ENCODE results near the gene HACL1.
A peak's percentile ranks its signal among the peaks of the same experiment; 100 is the strongest.

The HACL1 gene

DNA sequence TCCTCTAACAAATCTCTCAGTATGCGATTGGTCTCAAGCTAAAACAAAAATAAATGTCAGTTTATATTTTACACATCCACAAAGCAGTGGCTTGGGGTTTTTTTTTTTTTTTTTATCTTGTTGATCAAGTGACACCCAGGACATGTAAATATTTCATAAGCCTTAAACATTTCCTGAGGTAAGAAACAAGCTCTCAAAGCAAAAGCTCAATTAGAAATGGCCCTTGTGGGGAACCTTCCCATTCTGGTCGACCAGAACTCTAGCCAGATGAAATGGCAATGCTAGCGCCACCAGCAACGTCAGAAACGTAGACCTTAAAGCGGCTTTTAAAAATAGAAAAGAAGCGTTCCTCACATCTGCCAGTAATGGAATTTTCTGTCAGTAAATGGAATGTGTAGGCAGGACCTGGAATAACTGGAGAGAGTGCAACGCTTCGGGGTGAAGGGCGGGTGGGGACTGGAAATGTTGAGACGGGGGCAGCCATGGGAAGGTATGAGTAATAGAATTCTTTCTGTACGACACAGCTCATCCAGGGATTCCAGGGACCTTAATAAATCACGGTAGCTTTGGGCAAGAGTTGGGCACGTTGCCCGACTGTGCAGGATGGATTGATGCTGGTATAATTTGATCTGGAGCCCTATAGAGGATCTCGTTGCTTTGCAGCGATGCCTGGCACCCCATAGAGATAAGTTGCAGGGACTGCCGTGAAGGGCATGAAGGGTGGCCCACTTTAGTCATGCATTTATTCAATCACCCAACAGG is 44.6 kb upstream of the HACL1 start:
- TF ChIP-seq, protein P1, sequence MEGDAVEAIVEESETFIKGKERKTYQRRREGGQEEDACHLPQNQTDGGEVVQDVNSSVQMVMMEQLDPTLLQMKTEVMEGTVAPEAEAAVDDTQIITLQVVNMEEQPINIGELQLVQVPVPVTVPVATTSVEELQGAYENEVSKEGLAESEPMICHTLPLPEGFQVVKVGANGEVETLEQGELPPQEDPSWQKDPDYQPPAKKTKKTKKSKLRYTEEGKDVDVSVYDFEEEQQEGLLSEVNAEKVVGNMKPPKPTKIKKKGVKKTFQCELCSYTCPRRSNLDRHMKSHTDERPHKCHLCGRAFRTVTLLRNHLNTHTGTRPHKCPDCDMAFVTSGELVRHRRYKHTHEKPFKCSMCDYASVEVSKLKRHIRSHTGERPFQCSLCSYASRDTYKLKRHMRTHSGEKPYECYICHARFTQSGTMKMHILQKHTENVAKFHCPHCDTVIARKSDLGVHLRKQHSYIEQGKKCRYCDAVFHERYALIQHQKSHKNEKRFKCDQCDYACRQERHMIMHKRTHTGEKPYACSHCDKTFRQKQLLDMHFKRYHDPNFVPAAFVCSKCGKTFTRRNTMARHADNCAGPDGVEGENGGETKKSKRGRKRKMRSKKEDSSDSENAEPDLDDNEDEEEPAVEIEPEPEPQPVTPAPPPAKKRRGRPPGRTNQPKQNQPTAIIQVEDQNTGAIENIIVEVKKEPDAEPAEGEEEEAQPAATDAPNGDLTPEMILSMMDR (IDR thresholded peaks at IDR 0.05; ENCODE audit: low read depth, low read length, missing control alignments), result no peak
- Histone ChIP-seq H3K36me3 (replicated peaks) (no peaks in the 10 kb centered on the region), H3K27me3 (replicated peaks) (no peaks in the 10 kb centered on the region), H3K27ac (peak overlapping the region; percentile 100), H3K4me3 (ENCODE audit: low read depth, low read length) (no peak overlapping the region)
- in situ Hi-C loops (cut with HindIII; ENCODE audit: low pct_ligation_motif_present, low sequenced_read_pairs), result loop anchor here (25.0 kb wide), 1 partner anchor 141 kb away; the partner anchor contains the start of gene ANKRD28
- DNase-seq, result peak; percentile 88

DNA sequence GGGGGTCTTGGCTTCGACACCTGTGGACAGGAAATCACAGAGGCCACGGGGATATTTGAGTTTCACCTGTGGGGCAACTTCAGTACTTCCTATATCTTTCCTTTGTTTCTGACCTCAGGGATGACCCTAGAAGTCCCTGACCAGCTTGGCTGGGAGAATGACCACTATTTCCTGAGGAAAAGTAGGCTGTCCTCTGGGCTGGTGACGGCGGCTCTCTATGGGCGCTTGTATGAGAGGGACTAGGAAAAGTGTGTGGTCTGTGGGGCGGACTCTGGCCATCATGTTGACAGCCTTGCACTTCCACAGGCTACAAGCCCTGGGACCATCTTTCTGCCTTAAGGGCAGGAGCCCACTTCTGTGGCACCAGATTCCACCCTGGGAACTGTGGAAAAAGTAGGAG is 43.9 kb upstream of the HACL1 start:
- TF ChIP-seq, protein P1 (IDR thresholded peaks at IDR 0.05; ENCODE audit: low read depth, low read length, missing control alignments), result no peak
- DNase-seq, result no peak
- Histone ChIP-seq H3K27me3 (replicated peaks) (no peaks in the 10 kb centered on the region), H3K36me3 (replicated peaks) (no peaks in the 10 kb centered on the region), H3K4me3 (ENCODE audit: low read depth, low read length) (no peak overlapping the region), H3K27ac (peak overlapping the region; percentile 100)
- in situ Hi-C loops (cut with HindIII; ENCODE audit: low pct_ligation_motif_present, low sequenced_read_pairs), result loop anchor here (25.0 kb wide), 1 partner anchor 142 kb away; the partner anchor contains the start of gene ANKRD28

DNA sequence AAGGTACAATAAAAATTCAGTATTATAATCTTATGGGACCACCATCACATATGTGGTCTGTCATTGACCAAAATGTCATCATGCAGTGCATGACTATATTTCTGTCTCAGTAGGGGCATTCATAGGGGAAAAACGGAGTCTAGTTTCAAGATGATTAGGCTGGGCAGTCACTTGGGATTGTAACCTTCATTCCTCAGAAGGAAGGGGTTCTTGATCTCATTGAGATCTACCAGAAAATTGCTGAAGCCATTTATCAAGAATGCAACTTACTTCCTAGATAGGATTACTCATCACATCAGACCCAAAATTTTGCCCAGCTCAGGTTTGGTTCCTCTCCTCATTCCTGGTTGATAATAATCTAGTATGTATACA is 37.5 kb upstream of the HACL1 start:
- DNase-seq, result no peak
- Histone ChIP-seq H3K27me3 (replicated peaks) (no peaks in the 10 kb centered on the region), H3K27ac (peak overlapping the region; percentile 99), H3K4me3 (ENCODE audit: low read depth, low read length) (no peak overlapping the region), H3K36me3 (replicated peaks) (no peaks in the 10 kb centered on the region)
- in situ Hi-C loops (cut with HindIII; ENCODE audit: low pct_ligation_motif_present, low sequenced_read_pairs), result loop anchor here (25.0 kb wide), 1 partner anchor 148 kb away; the partner anchor contains the start of gene ANKRD28
- TF ChIP-seq, protein P1 (IDR thresholded peaks at IDR 0.05; ENCODE audit: low read depth, low read length, missing control alignments), result no peak

DNA sequence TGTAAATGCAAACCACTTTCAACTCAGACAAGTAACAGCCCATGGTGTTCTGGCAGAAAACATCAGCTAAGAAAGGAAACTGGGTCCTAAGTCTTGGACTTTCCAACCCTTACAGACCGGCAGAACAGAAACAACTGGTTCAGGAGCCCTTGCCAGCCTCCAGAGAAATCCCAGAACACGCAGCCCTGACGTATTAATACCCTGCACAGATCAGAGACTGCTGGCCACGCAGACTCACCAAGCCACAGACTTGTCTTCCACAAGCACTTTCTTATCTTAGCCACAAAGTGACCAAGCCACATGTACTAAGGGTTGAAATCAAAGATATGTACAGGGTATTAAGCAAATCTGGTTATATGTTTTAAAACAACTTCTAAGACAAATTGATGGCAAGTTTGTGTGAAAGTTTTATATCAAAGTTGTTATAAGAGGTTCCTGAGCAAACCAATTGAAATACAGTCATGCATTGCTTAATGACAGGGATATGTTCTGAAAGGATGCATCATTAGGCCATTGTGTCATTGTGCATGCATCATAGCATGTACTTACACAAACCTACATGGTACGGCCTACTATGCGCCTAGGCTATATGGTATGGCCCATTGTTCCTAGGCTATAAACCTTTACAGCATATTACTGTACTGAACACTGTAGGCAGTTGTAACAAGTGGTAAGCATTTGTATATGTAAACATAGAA is 37.0 kb upstream of the HACL1 start:
- Histone ChIP-seq H3K4me3 (ENCODE audit: low read depth, low read length) (no peak overlapping the region), H3K27me3 (replicated peaks) (no peaks in the 10 kb centered on the region), H3K27ac (peak overlapping the region; percentile 99), H3K36me3 (replicated peaks) (no peaks in the 10 kb centered on the region)
- TF ChIP-seq, protein P1 (IDR thresholded peaks at IDR 0.05; ENCODE audit: low read depth, low read length, missing control alignments), result no peak
- no peak for DNase-seq
- in situ Hi-C loops (cut with HindIII; ENCODE audit: low pct_ligation_motif_present, low sequenced_read_pairs), result loop anchor here (25.0 kb wide), 1 partner anchor 149 kb away; the partner anchor contains the start of gene ANKRD28

DNA sequence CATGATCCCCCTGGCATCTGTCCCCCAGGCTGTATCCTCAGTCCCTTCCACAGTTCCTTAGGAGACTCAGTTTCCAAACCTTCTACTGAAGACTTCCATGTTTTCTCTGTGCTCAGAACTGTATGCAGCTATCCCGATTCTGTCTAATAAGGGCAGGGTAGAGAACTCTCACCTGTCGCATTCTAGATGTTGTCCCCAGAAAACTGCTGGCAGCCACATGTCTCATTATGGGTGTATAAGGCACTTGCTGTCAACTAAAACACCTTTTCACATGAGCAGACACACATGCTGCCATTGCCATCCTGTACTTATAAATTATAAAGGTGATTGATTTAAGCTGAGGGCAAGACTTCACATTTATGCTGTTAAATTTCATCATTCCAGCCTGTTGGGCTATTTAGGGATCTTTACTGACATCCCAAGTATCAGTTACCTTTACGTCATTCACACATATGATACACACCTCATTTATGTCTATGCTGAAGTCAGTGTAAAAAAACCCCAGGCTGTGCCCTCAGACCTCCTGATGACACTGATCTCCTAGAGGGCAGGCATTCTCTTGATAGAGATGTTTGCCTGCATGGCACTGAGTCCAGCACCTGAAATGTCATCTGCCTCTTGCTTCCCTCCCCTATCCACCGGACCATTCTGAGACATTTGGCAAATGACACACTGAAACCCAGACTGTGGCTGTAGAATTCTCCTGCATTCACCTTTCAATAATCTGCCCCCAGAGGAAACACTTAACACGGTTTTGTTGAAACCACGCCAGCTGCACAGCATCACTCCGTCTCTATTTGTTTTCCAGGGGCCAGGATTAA is 36.0 kb upstream of the HACL1 start:
- Histone ChIP-seq H3K4me3 (ENCODE audit: low read depth, low read length) (no peak overlapping the region), H3K36me3 (replicated peaks) (no peaks in the 10 kb centered on the region), H3K27me3 (replicated peaks) (no peaks in the 10 kb centered on the region), H3K27ac (peak overlapping the region; percentile 99)
- no peak for DNase-seq
- in situ Hi-C loops (cut with HindIII; ENCODE audit: low pct_ligation_motif_present, low sequenced_read_pairs), result loop anchor here (25.0 kb wide), 1 partner anchor 150 kb away; the partner anchor contains the start of gene ANKRD28
- TF ChIP-seq, protein P1 (IDR thresholded peaks at IDR 0.05; ENCODE audit: low read depth, low read length, missing control alignments), result no peak

Measured in brain microvascular endothelial cell (primary cell).